Activated CD4-positive, alpha-beta T cell treated with anti-CD3 and anti-CD28 coated beads for 1 hour (primary cell): Measurements from ENCODE around the gene ADORA3.

Experiments
- DNase-seq: peaks from one replicate; pipeline ENCODE4 v3.0.0-alpha.2; 2020

ADORA3 gene

DNA sequence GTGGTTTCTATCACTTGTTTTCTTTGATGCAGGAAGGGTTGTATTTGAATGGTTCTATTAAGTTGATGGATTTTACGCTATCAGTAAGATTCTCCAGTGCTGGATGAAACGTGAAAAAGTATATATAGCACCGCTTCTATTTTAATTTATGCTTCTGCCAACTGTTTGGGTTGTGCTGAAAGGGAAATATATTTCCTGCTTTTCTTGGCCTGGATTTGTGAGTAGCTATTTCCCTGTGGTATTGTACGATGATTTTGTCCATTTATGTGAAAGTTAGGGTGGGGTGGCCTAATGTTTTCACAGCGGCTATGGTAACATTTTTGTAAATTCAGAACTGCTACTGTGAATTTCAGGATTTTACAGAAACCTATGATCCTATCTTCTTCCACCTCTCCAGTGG is 29.3 kb downstream of the ADORA3 start:
- DNase-seq = no peak

DNA sequence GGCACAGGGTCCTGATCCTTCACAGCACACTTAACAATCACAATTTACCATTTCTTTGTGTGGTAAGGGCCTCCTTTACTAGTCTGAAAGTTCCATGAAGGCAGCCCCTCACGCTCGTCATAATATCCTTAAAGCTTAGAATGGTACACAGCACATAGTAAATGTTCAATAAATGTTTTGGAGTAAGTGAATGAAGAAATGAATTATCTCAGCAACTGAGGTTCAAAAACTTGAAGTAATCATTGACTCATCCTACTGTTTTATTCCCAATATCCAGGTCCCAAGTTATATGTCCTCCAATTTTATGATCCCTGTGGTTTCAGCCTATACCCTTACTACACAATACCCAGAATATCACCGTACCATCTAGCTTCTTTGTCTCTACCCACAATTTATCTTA is 31.9 kb downstream of the ADORA3 start:
- no peak for DNase-seq

DNA sequence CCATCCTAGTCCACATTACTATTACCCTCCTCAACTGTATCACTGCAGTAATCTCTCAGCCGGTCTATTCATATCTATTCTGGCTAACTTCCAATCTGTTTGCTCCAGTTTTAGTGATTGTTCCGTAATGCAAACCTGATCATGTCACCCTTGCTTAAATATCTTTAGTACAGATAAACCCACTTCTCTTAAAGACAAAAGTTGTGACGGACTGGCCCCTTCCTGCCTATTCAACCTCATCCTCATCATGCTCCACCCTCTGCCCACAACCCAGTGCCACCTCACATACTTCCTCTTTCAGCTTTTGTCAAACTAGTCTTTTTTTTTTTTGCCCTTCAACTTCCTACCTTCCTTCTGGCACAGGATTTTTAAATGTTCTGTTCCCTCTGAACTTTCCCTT is 32.4 kb downstream of the ADORA3 start:
- DNase-seq = peak; percentile 43

DNA sequence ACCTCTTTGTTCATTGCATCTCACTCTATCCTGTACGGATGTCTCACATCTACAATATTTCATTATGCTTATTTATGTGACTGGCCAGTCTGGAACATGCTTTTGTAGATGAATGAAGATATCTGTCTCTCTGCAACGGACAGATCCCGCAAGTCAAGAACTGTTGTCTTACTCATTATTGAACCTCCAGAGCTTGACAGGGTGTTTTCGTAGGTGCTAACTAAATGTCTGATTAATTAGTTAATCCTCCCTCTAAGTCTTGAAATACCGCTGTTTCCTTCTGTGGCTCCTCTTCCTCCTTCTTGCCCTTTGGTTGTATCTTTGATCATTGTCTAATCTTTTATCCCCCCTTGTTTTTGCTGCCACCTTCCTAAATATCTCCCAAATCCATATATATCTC is 32.8 kb downstream of the ADORA3 start:
- no peak for DNase-seq

DNA sequence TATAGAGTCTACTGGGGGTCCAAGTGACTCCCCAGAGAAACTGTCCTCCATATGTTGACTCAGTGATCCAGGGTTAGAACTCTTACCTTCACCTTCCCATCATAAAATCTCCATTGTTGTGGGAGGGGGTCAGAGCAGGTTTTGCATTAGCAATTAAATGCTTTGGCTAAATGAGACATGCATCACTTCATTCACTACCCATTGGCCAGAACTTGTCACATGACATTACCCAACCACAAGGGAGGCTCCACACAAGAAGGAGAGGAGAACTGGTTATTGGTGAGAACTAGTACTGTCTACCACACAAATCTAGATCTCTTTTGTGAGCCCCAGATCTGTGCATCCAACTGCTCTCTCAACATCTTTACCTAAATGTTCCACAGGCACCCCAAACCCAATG is 33.9 kb downstream of the ADORA3 start:
- no peak for DNase-seq

DNA sequence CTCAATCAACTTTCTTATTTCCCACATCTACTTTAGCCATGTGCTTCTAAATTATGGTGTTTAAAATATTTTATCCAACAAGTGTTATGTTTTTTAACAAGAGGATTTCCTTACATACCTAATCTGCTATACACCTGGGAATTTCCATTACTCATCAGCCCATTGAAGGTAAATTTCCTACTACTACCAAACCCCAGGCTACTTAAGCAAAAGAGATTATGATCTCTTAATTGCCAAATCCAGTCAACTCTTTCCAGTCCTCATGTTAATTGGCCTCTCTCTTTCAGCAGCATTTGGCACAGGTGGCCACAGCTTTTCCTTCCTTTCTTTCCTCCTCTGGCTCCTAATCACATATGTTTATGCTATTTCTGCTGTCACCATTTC is 34.7 kb downstream of the ADORA3 start:
- DNase-seq = no peak

DNA sequence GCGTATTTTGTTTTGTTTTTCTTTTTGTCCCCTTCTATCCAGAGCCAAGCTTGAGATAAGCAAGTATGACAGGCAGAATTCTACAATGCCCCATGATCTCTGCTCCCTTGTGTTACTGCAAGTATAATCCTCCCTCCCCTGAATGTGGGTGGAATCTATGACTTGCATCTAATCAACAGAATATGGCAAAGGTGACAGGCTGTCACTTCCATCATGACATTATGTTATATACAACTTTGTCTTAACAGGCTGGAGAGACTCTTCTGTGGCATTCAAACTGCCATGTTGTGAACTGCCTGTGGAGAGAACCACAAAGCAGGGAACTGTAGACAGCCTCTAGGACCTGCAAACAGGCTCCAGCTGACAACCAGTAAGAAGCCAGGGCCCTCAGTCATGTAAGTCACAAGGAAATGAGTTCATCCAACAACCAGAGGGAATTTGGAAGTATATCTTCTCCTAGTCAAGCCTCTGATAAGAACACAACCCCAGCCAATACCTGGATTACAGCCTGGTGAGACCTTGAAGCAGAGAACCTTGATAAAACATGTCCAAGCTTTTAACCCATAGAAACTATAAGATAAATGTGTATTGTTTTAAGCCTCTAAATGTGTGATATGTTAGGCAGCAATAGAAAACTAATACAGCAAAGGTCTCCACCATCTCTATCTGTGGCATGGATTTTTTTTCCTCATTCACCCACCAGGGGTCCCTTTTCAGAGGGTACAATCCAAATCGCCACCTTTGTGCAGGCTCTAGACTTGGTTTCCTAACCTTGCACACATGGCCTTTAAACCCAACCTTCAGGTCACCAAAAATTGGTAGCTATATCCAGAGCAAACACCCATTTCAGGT is 35.3 kb downstream of the ADORA3 start:
- DNase-seq = no peak

DNA sequence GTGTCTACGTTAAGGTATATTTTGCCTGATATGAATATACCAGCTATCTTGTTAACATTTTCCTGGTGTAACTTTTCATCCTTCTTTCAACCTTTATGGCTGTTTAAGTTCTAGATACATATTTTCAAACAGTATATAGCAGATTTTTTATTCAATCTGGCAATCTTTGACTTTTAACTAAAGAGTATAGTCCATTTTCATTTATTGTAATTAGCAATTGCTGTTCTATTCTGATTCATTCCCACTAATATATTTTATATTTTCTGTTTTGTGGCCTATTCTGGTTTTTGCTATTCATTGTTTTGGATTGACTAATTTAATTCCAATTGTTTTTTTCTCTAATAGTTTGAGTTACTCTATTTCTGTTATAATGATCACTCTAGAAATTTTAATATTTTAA is 37.0 kb downstream of the ADORA3 start:
- no peak for DNase-seq

DNA sequence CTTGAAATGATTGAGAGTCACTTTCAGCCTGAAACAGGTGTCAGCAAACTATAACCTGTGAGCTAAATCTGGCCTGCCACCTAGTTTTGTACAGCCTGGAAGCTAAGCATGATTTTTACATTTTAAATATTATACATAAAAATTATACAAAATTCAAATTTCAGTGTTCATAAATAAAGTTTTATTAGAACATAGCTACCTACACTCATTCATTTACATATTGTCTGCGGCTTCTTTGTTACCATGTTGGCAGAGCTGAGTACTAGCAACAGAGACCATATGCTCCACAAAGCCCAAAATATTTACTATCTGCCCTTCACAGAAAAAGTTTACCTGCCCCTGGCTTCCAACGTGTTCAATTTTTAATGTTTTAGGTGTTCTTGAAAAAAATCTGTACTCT is 37.7 kb downstream of the ADORA3 start:
- no peak for DNase-seq

DNA sequence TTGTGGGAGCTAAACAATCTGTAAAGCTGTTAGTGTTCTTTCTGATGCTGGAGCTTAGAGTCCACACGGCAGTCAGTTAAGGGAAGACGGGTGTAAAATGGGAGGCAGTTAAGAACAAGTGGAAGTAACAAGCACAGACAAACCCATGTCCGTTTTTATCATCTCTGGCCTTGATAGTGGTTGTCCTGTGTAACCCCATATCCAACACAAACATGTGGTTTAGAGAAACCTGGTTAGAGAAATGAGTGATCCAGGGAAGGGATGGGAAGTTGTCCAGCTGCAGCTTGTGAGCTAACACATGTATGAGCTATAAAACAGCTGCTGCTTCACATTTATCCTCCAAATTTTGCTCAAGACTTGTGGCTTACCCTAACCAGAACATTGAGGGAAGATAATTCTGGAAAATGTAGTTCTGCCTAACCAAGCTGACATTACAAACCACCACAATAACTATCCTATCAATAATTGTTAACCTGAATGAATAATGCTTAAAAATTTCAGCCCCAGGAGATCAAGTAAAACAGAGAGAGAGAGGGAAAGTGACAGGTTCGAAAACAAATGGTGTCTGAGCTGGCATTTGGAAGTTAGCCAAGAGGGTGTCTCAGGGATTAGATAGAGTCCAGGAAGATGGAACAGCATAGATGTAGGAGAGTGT is 40.3 kb downstream of the ADORA3 start:
- no peak for DNase-seq

DNA sequence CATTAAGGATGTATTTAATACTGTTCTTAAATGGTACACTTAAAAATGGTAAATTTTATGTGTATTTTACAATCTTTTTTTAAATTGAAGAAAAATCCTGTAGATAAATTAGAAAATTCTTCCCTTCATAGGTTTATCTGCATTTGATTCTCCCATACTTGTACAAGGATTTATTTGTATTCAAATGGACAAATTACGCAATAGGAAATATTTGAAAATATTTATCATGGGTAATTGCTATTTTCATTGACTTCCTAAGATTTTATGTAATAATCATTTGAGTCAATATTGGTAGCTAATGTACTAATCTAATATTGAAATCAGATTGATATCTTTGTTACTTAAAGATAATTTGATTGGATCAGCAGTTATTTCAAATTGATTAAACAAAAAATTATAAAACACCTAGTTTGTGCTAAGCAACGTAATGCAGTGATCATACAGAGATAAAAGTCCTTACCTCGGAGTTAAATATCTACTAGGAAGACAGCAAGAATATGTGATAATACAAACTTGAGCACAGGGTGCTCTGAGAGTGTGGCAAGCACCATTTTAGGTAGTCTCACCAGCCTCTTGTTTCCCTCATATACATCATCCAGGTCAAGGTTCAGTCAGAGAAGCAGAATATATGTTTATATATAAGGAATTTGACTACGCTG is 40.9 kb downstream of the ADORA3 start:
- DNase-seq = no peak

DNA sequence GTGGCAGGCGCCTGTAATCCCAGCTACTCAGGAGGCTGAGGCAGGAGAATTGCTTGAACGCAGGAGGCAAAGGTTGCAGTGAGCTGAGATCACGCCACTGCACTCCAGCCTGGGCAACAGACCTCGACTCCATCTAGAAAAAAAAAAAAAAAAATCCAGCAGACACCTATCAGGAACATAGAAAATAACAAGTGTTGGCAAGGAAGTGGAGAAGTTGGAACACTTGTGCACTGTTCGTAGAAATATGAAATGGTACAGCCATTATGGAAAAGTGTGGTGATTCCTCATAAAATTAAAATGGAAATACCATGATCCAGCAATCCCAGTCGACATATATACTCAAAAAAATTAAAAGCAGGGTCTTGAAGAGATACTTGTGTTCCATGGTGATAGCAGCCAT is 41.7 kb downstream of the ADORA3 start:
- DNase-seq = no peak

DNA sequence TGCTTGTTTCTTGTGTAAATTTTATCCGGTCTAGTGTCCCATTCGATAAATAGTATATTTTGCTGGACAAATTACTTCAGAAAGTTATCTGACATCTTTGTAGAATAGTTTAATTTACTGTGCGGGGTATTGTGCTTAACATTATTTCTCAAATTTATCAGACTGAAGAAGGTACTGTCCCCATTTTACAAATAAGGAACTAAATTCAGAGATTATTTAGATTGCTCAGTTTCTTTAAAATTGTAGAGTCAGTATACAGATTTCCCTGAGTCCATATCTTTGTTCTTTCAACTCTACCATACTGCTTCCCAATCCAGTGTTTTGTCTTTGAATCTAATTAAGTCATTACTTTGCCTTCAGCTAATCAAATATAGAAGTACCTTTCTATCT is 47.8 kb downstream of the ADORA3 start:
- no peak for DNase-seq

DNA sequence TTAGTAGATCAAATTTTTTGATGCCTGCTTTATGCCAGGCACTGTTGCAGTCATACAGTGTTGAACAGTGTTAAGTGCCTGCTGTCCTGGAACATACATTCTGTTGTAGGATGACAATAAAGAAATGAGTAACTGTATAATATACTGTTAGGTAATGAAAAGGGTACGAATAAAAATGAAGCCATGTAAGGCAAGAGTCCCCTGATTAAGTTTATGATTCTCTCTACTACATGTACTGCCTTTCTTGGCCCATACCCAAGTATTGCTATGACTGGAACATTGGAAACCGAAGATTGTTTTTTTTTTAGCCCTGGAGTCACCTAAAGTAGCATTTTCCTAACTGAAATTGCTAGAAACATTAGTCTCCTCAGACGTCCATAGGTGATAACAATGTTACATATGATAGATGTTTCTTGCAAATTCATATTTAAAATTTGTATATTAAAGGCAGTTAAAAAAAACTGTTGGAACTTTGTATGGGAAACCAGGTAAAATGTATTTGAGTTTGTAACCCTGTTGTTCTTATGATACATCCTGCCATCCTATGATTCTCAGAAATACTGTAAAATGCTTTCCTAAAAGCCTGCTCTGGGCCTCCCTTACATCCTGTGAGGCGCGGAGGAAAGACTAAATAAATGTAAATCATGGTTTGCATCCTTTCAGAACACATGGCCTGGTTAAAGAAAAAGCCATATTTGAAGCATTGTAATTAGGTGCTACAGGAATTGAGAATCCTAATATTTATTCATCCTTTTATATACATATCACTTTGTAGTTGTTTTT is 48.4 kb downstream of the ADORA3 start:
- no peak for DNase-seq

DNA sequence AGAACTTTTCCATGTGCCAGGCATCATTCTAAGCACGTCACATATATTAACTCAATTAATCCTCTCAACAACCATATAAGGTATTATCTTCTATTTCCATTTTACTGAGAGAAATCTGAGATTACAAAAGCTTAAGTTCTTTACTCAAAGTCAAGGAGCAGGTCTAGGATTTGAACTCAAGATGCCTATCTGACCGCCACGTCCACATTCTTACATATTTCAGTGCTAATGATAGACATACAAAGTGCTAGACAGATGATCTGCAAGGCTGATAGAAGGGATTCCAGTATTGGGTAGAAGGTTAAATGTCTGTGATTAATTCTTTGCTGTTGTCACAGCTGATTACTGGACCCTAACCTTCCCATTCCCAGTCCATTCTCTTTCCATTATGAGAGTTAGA is 49.7 kb downstream of the ADORA3 start:
- DNase-seq = no peak

DNA sequence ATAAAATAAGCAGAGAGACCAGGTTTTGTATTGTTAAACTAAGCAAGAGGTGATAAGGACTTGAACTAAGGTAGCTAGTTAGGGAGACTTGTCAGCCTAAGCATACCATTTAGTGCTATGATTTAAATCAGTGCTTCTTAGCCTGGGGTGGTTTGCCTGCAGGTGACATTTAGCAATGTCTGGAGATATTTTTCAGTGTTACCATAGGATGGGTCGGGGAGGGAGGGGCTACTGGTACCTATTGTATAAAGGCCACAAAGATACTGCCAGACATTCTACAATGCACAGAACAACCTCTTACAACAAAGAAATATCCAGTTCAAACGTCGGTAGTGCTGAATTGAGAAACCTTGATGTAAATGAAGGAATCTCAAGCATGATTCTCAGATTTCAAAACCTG is 50.9 kb downstream of the ADORA3 start:
- DNase-seq = no peak

DNA sequence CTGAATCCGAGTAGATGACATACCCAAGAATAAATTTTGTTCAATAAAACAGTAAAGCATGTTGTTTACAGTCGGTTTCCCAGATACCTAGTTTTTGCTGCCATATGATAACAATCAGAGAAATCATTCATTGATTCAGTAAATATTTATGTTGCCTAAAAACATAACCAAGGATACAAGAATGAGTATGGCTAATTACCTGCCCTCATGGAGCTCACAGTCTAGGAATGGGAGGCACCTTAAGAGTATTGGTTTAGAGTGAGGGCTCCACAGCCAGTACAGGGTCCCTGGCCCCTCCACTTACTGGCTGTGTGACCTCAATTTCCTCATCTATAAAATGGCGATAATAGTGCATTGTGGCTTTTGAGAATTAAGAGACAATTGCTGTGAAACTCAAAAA is 53.2 kb downstream of the ADORA3 start:
- DNase-seq = no peak

DNA sequence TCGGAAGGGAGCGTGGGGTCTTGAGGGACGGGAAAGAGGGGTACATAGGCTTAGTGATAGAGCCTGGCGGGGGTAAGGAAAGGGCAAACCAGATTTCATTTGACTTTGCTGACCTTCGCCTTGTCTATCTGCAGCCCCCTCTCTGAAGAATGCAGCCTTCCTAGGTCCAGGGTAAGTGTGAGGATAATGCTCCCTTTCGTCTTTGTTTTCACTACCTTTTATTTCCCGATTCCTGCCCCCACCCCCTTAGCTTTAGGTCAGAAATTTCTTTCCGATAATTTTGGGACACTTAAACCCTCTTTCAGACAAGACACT is 53.8 kb downstream of the ADORA3 start:
- no peak for DNase-seq
